Measurements from ENCODE around the gene ARHGAP30. TPM values are rescaled to one million over a fixed set of nuclear protein-coding genes. Genes with fewer than 3 reads are reported as not detected.

The ARHGAP30 gene
- total RNA-seq, 1 donor from 2014 or later: 0.42 TPM

DNA sequence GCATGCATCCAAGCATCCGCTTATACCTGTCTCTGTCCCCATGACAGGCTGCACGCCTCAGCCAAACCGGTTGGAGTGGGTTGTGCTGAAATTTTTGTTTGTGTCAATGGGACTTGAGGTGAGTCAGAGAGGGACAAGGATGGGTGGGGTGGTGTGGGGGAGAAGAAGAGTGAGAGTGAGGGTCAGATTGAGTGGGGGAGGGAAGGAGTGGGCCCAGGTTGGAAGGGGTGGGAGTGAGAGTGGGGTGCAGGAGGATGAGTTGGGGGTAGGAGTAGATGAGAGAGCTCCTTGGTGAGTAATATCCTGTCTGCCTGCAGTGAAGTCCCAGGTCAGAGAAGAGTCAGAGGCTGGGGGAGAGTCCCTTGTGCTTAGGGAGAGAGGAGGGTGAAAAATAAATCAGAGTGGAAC is 22.9 kb upstream of the ARHGAP30 start:
- Histone ChIP-seq H3K36me3 (ENCODE audit: control insufficient read depth, insufficient read depth, low read length) (no peaks in the 10 kb centered on the region), H3K27me3 (ENCODE audit: control insufficient read depth, insufficient read depth, low read length) (no peaks in the 10 kb centered on the region), H3K4me3 (ENCODE audit: low read depth, low read length) (no peak overlapping the region)
- no peak for DNase-seq (ENCODE audit: low read depth)
- TF ChIP-seq, protein P1, sequence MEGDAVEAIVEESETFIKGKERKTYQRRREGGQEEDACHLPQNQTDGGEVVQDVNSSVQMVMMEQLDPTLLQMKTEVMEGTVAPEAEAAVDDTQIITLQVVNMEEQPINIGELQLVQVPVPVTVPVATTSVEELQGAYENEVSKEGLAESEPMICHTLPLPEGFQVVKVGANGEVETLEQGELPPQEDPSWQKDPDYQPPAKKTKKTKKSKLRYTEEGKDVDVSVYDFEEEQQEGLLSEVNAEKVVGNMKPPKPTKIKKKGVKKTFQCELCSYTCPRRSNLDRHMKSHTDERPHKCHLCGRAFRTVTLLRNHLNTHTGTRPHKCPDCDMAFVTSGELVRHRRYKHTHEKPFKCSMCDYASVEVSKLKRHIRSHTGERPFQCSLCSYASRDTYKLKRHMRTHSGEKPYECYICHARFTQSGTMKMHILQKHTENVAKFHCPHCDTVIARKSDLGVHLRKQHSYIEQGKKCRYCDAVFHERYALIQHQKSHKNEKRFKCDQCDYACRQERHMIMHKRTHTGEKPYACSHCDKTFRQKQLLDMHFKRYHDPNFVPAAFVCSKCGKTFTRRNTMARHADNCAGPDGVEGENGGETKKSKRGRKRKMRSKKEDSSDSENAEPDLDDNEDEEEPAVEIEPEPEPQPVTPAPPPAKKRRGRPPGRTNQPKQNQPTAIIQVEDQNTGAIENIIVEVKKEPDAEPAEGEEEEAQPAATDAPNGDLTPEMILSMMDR (IDR thresholded peaks at IDR 0.05; ENCODE audit: insufficient read depth, low read length, poor library complexity, severe bottlenecking): no peak

DNA sequence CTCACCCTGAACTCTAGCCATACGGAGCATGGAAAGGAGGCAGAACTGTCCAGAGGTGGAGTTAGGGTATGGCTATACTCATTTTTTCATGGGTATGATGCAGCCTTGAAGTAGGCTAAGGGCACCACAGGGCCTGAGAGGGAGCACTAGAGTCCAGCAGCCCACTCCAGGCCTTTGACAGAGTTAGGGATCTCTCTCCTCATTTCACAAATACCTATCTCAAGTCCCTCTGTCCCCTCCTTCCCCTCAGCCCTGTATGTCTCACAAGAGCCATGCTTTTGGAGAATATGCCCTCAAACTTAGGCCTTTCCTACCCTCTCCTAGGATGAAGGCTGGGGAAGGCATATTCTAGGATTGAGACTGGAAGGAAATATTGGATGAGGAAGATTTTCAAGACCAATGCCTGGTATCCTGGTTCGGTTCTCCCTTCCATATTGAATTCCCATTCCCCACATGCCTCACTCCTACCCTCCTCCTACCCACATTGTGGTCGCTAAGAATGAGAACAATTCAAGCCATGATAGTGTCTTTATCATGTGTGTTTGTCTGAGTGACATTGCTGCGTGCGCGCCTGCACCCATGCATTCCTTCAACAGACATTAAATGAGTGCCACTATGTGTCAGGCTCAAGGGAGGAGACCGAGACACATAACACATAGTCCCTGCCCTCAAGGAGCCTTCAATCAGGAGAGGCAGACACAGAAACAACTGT is 22.3 kb upstream of the ARHGAP30 start:
- Histone ChIP-seq H3K27me3 (ENCODE audit: control insufficient read depth, insufficient read depth, low read length) (no peaks in the 10 kb centered on the region), H3K36me3 (ENCODE audit: control insufficient read depth, insufficient read depth, low read length) (no peaks in the 10 kb centered on the region), H3K4me3 (ENCODE audit: low read depth, low read length) (no peak overlapping the region)
- TF ChIP-seq, protein P1 (IDR thresholded peaks at IDR 0.05; ENCODE audit: insufficient read depth, low read length, poor library complexity, severe bottlenecking): no peak
- no peak for DNase-seq (ENCODE audit: low read depth)

DNA sequence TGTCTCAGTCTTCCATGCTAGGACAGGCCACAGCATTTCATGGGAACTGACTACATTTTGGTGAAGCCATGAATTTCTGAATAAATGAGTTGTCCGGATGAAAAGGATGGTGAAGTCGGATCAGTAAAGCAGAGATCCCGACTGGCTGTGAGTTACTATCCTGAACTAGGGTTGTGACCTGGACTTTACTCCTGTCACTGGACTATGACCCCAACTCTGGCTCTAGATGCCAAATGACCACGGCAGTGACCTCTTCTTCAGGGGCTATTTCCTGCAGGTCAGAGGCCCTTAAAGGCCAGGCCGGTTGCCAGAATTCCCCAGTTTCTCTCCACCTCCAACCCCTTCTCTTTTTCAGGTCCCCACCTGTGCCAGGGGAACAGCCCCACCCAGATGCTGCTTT is 21.4 kb upstream of the ARHGAP30 start:
- TF ChIP-seq, protein P1 (IDR thresholded peaks at IDR 0.05; ENCODE audit: insufficient read depth, low read length, poor library complexity, severe bottlenecking): no peak
- DNase-seq (ENCODE audit: low read depth): no peak
- Histone ChIP-seq H3K27me3 (ENCODE audit: control insufficient read depth, insufficient read depth, low read length) (no peaks in the 10 kb centered on the region), H3K4me3 (ENCODE audit: low read depth, low read length) (no peak overlapping the region), H3K36me3 (ENCODE audit: control insufficient read depth, insufficient read depth, low read length) (no peaks in the 10 kb centered on the region)

- Histone ChIP-seq H3K4me3 (ENCODE audit: low read depth, low read length) (no peak overlapping the region), H3K36me3 (ENCODE audit: control insufficient read depth, insufficient read depth, low read length) (no peaks in the 10 kb centered on the region), H3K27me3 (ENCODE audit: control insufficient read depth, insufficient read depth, low read length) (no peaks in the 10 kb centered on the region)
- TF ChIP-seq, protein P1 (IDR thresholded peaks at IDR 0.05; ENCODE audit: insufficient read depth, low read length, poor library complexity, severe bottlenecking): no peak
- DNase-seq (ENCODE audit: low read depth): no peak
These were observed 20.9 kb upstream of the ARHGAP30 start for GRCh38 chr1:161090617-161091016.

GRCh38 chr1:161089938-161090337 is 20.2 kb upstream of the ARHGAP30 start:
- no peak for DNase-seq (ENCODE audit: low read depth)
- Histone ChIP-seq H3K36me3 (ENCODE audit: control insufficient read depth, insufficient read depth, low read length) (no peaks in the 10 kb centered on the region), H3K27me3 (ENCODE audit: control insufficient read depth, insufficient read depth, low read length) (no peaks in the 10 kb centered on the region), H3K4me3 (ENCODE audit: low read depth, low read length) (no peak overlapping the region)
- TF ChIP-seq, protein P1 (IDR thresholded peaks at IDR 0.05; ENCODE audit: insufficient read depth, low read length, poor library complexity, severe bottlenecking): no peak

Data from kidney epithelial cell (primary cell).